H1 (cell line): ENCODE measurements around the gene CSF2. TPM values are rescaled to one million over a fixed set of nuclear protein-coding genes. Genes with fewer than 3 reads are reported as not detected.

Source experiments
- BCL11A ChIP-seq, 2 experiments: IDR thresholded peaks; one replicate each; pipeline ENCODE4 v1.6.1; 2011; ENCODE audit warnings: low read depth in 2 of 2, low read length in 2 of 2, mild to moderate bottlenecking in 2 of 2
- CEBPB ChIP-seq: IDR thresholded peaks from 2 replicates; pipeline ENCODE4 v1.6.1; 2012; ENCODE audit warnings: low read depth, low read length
- CHD7 ChIP-seq: fragments of 300-600 bp; sonication (generic); IDR thresholded peaks from 2 replicates; pipeline ENCODE4 v1.7.1; 2012; ENCODE audit warnings: low read length, moderate library complexity, mild to moderate bottlenecking, inconsistent platforms; ENCODE audit not compliant: insufficient replicate concordance
- CREB1 ChIP-seq: IDR thresholded peaks from 2 replicates; pipeline ENCODE4 v1.6.1; 2012; ENCODE audit warnings: inconsistent platforms
- E2F6 ChIP-seq: IDR thresholded peaks from 2 replicates; pipeline ENCODE4 v1.6.1; 2012; ENCODE audit warnings: inconsistent platforms
- HDAC2 ChIP-seq, 2 experiments: fragments of 300-600 bp in 1 of 2; sonication (generic) in 1 of 2; IDR thresholded peaks; 2 replicates each; pipeline ENCODE4 v1.6.1; 2011 to 2012; ENCODE audit warnings: low read depth in 2 of 2, low read length in 2 of 2, mild to moderate bottlenecking in 2 of 2, moderate library complexity in 2 of 2, borderline replicate concordance in 1 of 2, inconsistent platforms in 1 of 2
- JUN ChIP-seq: IDR thresholded peaks from 2 replicates; pipeline ENCODE4 v1.6.1; 2011; ENCODE audit warnings: low read depth, mild to moderate bottlenecking, improper control_type of control experiment, low read length
- POLR2AphosphoS5 ChIP-seq: IDR thresholded peaks from 2 replicates; pipeline ENCODE4 v1.6.1; 2011; ENCODE audit warnings: low read depth, low read length
- polyA plus RNA-seq, 7 experiments: library from polyadenylated mRNA; depleted of rRNA in 3 of 7; stranded (reverse) in 5 of 7; unstranded in 2 of 7; fragments of >200 nt in 5 of 7; fragments of 200-250 nt in 2 of 7; gene quantifications; 1 replicate in 5 of 7; 2 replicates in 1 of 7; 4 replicates in 1 of 7; pipeline versions ENCODE4 v1.2.1 to v1.2.3, GENCODE V29; 2011 to 2013; ENCODE audit warnings: missing spikeins in 2 of 7, mixed read lengths in 2 of 7
- total RNA-seq: library from RNA; stranded (reverse); fragmentation: NEBNext Ultra II Directional; extraction: Animal tissue kit (Norgen Biotek cat#: 25700); gene quantifications from 2 replicates; pipeline ENCODE4 v1.2.1, GENCODE V29; 2021

Gene CSF2
- total and polyA plus RNA-seq, 2 of the 8 experiments (the other 6 are each of a cell fraction or from before 2014, with no cell fraction given) = not detected

- TF ChIP-seq JUN (no peak), BCL11A (IDR thresholded peaks at IDR 0.05; ENCODE audit: low read depth in 2 of 2, low read length in 2 of 2) (no peak), HDAC2 (IDR thresholded peaks at IDR 0.05; ENCODE audit: borderline replicate concordance in 1 of 2, low read depth in 2 of 2, low read length in 2 of 2) (no peak), CREB1 (no peak), CHD7 (no peak), CEBPB (no peak), POLR2AphosphoS5 (no peak), E2F6 (no peak)
Measured at GRCh38 chr5:132069561-132069960, 4.0 kb upstream of the CSF2 start (continued).
